Uterine smooth muscle cell (primary cell): ENCODE results near the gene ARVCF. TPM values are rescaled to one million over a fixed set of nuclear protein-coding genes. Genes with fewer than 3 reads are reported as not detected.

Experiments
- total RNA-seq: library from RNA; depleted of rRNA; stranded (reverse); fragments of >200 nt; gene quantifications from 2 replicates; pipeline ENCODE4 v1.2.3, GENCODE V29; 2014

Gene ARVCF, protein sequence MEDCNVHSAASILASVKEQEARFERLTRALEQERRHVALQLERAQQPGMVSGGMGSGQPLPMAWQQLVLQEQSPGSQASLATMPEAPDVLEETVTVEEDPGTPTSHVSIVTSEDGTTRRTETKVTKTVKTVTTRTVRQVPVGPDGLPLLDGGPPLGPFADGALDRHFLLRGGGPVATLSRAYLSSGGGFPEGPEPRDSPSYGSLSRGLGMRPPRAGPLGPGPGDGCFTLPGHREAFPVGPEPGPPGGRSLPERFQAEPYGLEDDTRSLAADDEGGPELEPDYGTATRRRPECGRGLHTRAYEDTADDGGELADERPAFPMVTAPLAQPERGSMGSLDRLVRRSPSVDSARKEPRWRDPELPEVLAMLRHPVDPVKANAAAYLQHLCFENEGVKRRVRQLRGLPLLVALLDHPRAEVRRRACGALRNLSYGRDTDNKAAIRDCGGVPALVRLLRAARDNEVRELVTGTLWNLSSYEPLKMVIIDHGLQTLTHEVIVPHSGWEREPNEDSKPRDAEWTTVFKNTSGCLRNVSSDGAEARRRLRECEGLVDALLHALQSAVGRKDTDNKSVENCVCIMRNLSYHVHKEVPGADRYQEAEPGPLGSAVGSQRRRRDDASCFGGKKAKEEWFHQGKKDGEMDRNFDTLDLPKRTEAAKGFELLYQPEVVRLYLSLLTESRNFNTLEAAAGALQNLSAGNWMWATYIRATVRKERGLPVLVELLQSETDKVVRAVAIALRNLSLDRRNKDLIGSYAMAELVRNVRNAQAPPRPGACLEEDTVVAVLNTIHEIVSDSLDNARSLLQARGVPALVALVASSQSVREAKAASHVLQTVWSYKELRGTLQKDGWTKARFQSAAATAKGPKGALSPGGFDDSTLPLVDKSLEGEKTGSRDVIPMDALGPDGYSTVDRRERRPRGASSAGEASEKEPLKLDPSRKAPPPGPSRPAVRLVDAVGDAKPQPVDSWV
- total RNA-seq = 12.4 and 30.0 TPM in 2 replicates

GRCh38 chr22:20016734-20017621 is at the start of gene ARVCF:
ARVCF (minus strand) TSS chr22:20016823; CDS start chr22:19990794, 26,029 bp downstream.

DNA sequence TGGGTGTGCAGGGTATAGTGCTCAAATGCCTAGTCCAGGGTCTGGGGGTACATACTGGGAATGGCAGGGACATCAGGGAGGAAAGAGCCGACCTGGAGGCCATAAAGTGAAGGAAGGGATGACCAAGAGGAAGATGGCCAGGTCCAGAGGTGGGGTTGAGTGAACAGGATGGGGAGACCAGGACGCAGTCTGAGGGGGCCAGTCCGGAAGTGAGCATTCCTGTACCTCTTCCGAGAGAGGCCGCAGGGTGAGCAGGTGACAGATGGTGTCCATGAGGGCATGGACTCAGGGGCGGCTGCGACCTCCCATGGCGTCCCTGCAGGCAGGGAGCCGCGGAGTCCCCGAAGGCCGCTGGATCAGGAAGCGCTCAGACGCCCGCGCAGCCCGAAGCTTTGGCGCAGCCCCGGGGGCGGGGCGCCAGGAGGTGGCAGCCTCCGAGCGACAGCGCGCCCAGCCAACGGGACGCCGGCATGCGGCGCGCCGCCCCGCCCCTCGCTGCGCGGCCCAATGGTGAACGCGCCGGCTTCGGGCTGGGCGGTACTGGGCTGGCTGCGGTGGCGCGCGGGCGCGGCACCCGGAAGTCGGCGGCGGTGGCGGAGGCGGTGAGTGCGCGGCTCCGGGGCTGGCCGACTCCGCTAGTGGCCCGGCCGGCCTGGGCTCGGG is 4.0 kb upstream of the ARVCF start, which contains the start of gene TANGO2:
TANGO2 (plus strand) TSS at position 578 of the 663 bp plus-strand sequence. CDS start 15,689 bp downstream, outside the sequence.

GRCh38 chr22:19941365-19942082 is 75.1 kb downstream of the ARVCF start, which contains the start of the genes COMT and TXNRD2:
COMT (plus strand) TSS chr22:19941772; CDS start chr22:19962527, 20,755 bp downstream.
TXNRD2 (minus strand) TSS chr22:19941818; CDS start chr22:19941803, 15 bp downstream.

Other genes starting within 250 kb of the ARVCF start
- 10.5 and 18.8 TPM in 2 replicates for gene GNB1L, start 161.9 kb downstream of the ARVCF start, total RNA-seq
- 8.3 and 11.6 TPM in 2 replicates for gene RTL10, start 161.9 kb downstream of the ARVCF start, total RNA-seq
- gene COMT, start 75.1 kb downstream of the ARVCF start, total RNA-seq = 210 and 308 TPM in 2 replicates
- gene TXNRD2, start 75.0 kb downstream of the ARVCF start, total RNA-seq = 23.4 and 25.9 TPM in 2 replicates
- 56.7 and 62.5 TPM in 2 replicates for gene TANGO2, start 4.3 kb upstream of the ARVCF start, total RNA-seq
- 26.5 and 32.9 TPM in 2 replicates for gene DGCR8, start 63.4 kb upstream of the ARVCF start, total RNA-seq
- 303 and 588 TPM in 2 replicates for gene RANBP1, start 99.3 kb upstream of the ARVCF start, total RNA-seq
- gene TRMT2A, start 100.4 kb upstream of the ARVCF start, total RNA-seq = 45.2 and 45.3 TPM in 2 replicates
- gene ZDHHC8, start 115.0 kb upstream of the ARVCF start, total RNA-seq = 7.1 and 7.6 TPM in 2 replicates
- gene CCDC188, start 134.2 kb upstream of the ARVCF start, total RNA-seq = 1.5 and 2.3 TPM in 2 replicates